ENCODE results near the gene C2CD2L. TPM values are rescaled to one million over a fixed set of nuclear protein-coding genes. Genes with fewer than 3 reads are reported as not detected.

C2CD2L gene
- total and polyA plus RNA-seq, 2 of the 13 experiments (the other 11 are each of a cell fraction or from before 2014, with no cell fraction given) = 3.7 to 5.5 TPM

GRCh38 chr11:119095066-119095880, 11.9 kb upstream of the C2CD2L start (continued):
- TF ChIP-seq ATF2 (CRISPR knock-in tag; IDR thresholded peaks at IDR 0.05) (peak; percentile 63; the same call in 1 of the 2 replicates), ASH2L (IDR thresholded peaks at IDR 0.05; ENCODE audit: insufficient read length, low read depth, low read length) (peak; percentile 77), SATB2 (CRISPR knock-in tag; IDR thresholded peaks at IDR 0.05) (peak; percentile 68), ZSCAN9 (CRISPR knock-in tag; IDR thresholded peaks at IDR 0.05; ENCODE audit: borderline replicate concordance) (no peak), PAX8 (CRISPR knock-in tag; IDR thresholded peaks at IDR 0.05; ENCODE audit: borderline replicate concordance) (no peak), EED (CRISPR knock-in tag; IDR thresholded peaks at IDR 0.05) (peak; percentile 84; the same call in 1 of the 2 replicates), HOMEZ (CRISPR knock-in tag; IDR thresholded peaks at IDR 0.05; ENCODE audit: low read depth) (peak; percentile 65), ZNF609 (CRISPR knock-in tag; IDR thresholded peaks at IDR 0.05; ENCODE audit: borderline replicate concordance) (peak; percentile 57; the same call in 1 of the 2 replicates), GPBP1L1 (CRISPR knock-in tag; IDR thresholded peaks at IDR 0.05) (no peak), TCF12 (IDR thresholded peaks at IDR 0.05) (no peak), TCF12 (CRISPR knock-in tag; IDR thresholded peaks at IDR 0.05) (peak; percentile 68; the same call in 1 of the 2 replicates), U2AF2 (IDR thresholded peaks at IDR 0.05; ENCODE audit: low read depth, low read length) (no peak), HIC2 (CRISPR knock-in tag; IDR thresholded peaks at IDR 0.05; ENCODE audit: low read depth) (peak; percentile 80; the same call in 1 of the 2 replicates), GATAD2A (CRISPR knock-in tag; IDR thresholded peaks at IDR 0.05) (no peak), BORCS8-MEF2B (CRISPR knock-in tag; IDR thresholded peaks at IDR 0.05) (peak; percentile 98), NKX3-1 (CRISPR knock-in tag; IDR thresholded peaks at IDR 0.05) (peak; percentile 95), RBM22 (optimal IDR thresholded peaks at IDR 0.05; ENCODE audit: low read length) (peak; percentile 59), PCBP2 (optimal IDR thresholded peaks at IDR 0.05; ENCODE audit: low read depth, low read length, poor library complexity, severe bottlenecking) (no peak)

Data from HepG2 (cell line).